Liver (tissue), 3 donors: ENCODE measurements around the gene ZMYM4.

Experiments used
- EGR1 ChIP-seq, 2 donors: IDR thresholded peaks; 2 replicates each; pipeline ENCODE4 v1.6.1; 2016 to 2018; ENCODE audit warnings: antibody characterized with exemption in 2 of 2, low read depth in 2 of 2
- GABPA ChIP-seq, 2 donors: IDR thresholded peaks in 1 of 2; conservative IDR thresholded peaks in 1 of 2; 2 replicates each; pipeline ENCODE4 v1.6.1; 2016; ENCODE audit warnings: antibody characterized with exemption in 2 of 2, mild to moderate bottlenecking in 1 of 2, moderate library complexity in 1 of 2
- HNF4G ChIP-seq: IDR thresholded peaks from 2 replicates; pipeline ENCODE4 v1.6.1; 2016; ENCODE audit warnings: antibody characterized with exemption
- JUND ChIP-seq, 2 donors: IDR thresholded peaks; 2 replicates each; pipeline ENCODE4 v1.6.1; 2016; ENCODE audit warnings: antibody characterized with exemption in 2 of 2
- RAD21 ChIP-seq, 2 donors: IDR thresholded peaks; 2 replicates each; pipeline ENCODE4 v1.6.1; 2016; ENCODE audit warnings: antibody characterized with exemption in 2 of 2, mild to moderate bottlenecking in 2 of 2
- TAF1 ChIP-seq: conservative IDR thresholded peaks from 2 replicates; pipeline ENCODE4 v1.6.1; 2016; ENCODE audit warnings: antibody characterized with exemption, mild to moderate bottlenecking
- TF ChIP-seq, protein P1 (sequence below): fragments of 150-350 bp; IDR thresholded peaks from 2 replicates; pipeline ENCODE4 v1.5.1; 2017; ENCODE audit warnings: improper control_type of control experiment, low read depth, low read length; ENCODE audit not compliant: missing input control
- TF ChIP-seq, protein P2 (sequence below): IDR thresholded peaks from 2 replicates; pipeline ENCODE4 v1.6.1; 2016; ENCODE audit warnings: antibody characterized with exemption
- TF ChIP-seq, protein P3 (sequence below): IDR thresholded peaks from 2 replicates; pipeline ENCODE4 v1.6.1; 2016; ENCODE audit warnings: antibody characterized with exemption
- TF ChIP-seq, protein P4 (sequence below): IDR thresholded peaks from 2 replicates; pipeline ENCODE4 v1.6.1; 2016; ENCODE audit warnings: antibody characterized with exemption, mild to moderate bottlenecking
- donor health status: healthy.
- donor health status: healthy.

DNA sequence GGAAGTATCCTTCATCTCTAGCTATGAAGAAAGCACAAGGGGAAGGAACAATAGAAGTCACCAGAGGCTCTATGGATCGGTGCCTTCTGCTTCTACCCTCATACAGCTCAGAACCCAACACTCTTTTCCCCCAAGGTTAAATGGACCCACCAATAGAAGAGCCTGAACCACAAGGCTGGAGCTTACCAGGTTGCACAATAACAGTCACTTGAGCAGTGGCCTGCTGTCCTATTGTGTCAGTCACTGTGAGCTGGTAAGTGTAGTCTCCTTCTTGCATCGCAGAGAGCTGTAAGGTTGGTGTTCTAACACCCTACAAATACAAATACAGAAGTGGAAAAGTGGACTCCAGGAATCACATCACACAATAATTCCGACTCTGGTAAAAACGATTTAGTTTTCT, 185.7 kb downstream of the ZMYM4 start:
- TF ChIP-seq, protein P1, sequence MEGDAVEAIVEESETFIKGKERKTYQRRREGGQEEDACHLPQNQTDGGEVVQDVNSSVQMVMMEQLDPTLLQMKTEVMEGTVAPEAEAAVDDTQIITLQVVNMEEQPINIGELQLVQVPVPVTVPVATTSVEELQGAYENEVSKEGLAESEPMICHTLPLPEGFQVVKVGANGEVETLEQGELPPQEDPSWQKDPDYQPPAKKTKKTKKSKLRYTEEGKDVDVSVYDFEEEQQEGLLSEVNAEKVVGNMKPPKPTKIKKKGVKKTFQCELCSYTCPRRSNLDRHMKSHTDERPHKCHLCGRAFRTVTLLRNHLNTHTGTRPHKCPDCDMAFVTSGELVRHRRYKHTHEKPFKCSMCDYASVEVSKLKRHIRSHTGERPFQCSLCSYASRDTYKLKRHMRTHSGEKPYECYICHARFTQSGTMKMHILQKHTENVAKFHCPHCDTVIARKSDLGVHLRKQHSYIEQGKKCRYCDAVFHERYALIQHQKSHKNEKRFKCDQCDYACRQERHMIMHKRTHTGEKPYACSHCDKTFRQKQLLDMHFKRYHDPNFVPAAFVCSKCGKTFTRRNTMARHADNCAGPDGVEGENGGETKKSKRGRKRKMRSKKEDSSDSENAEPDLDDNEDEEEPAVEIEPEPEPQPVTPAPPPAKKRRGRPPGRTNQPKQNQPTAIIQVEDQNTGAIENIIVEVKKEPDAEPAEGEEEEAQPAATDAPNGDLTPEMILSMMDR: no peak
- TF ChIP-seq, protein P2, sequence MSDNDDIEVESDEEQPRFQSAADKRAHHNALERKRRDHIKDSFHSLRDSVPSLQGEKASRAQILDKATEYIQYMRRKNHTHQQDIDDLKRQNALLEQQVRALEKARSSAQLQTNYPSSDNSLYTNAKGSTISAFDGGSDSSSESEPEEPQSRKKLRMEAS: no peak
- no peak for TF ChIP-seq EGR1 (IDR thresholded peaks at IDR 0.05; ENCODE audit: low read depth in 2 of 2)
- TF ChIP-seq, protein P3, sequence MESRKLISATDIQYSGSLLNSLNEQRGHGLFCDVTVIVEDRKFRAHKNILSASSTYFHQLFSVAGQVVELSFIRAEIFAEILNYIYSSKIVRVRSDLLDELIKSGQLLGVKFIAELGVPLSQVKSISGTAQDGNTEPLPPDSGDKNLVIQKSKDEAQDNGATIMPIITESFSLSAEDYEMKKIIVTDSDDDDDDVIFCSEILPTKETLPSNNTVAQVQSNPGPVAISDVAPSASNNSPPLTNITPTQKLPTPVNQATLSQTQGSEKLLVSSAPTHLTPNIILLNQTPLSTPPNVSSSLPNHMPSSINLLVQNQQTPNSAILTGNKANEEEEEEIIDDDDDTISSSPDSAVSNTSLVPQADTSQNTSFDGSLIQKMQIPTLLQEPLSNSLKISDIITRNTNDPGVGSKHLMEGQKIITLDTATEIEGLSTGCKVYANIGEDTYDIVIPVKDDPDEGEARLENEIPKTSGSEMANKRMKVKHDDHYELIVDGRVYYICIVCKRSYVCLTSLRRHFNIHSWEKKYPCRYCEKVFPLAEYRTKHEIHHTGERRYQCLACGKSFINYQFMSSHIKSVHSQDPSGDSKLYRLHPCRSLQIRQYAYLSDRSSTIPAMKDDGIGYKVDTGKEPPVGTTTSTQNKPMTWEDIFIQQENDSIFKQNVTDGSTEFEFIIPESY: no peak
- no peak for TF ChIP-seq JUND (IDR thresholded peaks at IDR 0.05)
- TF ChIP-seq RAD21 (IDR thresholded peaks at IDR 0.05): no peak
- TF ChIP-seq, protein P4, sequence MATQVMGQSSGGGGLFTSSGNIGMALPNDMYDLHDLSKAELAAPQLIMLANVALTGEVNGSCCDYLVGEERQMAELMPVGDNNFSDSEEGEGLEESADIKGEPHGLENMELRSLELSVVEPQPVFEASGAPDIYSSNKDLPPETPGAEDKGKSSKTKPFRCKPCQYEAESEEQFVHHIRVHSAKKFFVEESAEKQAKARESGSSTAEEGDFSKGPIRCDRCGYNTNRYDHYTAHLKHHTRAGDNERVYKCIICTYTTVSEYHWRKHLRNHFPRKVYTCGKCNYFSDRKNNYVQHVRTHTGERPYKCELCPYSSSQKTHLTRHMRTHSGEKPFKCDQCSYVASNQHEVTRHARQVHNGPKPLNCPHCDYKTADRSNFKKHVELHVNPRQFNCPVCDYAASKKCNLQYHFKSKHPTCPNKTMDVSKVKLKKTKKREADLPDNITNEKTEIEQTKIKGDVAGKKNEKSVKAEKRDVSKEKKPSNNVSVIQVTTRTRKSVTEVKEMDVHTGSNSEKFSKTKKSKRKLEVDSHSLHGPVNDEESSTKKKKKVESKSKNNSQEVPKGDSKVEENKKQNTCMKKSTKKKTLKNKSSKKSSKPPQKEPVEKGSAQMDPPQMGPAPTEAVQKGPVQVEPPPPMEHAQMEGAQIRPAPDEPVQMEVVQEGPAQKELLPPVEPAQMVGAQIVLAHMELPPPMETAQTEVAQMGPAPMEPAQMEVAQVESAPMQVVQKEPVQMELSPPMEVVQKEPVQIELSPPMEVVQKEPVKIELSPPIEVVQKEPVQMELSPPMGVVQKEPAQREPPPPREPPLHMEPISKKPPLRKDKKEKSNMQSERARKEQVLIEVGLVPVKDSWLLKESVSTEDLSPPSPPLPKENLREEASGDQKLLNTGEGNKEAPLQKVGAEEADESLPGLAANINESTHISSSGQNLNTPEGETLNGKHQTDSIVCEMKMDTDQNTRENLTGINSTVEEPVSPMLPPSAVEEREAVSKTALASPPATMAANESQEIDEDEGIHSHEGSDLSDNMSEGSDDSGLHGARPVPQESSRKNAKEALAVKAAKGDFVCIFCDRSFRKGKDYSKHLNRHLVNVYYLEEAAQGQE: no peak
- no peak for TF ChIP-seq TAF1
- no peak for TF ChIP-seq GABPA (IDR thresholded peaks at IDR 0.05 in 1 of 2, conservative IDR thresholded peaks at IDR 0.05 in 1 of 2)
- no peak for TF ChIP-seq HNF4G
